ENCODE measurements around the gene CA9. TPM values are rescaled to one million over a fixed set of nuclear protein-coding genes. Genes with fewer than 3 reads are reported as not detected.
A peak's percentile ranks its signal among the peaks of the same experiment; 100 is the strongest.

The CA9 gene
- total and polyA plus RNA-seq, 9 of the 15 experiments (the other 6 are each of a cell fraction or from before 2014, with no cell fraction given): 0.15 to 10.6 (median 0.60) TPM; not detected in 4

DNA sequence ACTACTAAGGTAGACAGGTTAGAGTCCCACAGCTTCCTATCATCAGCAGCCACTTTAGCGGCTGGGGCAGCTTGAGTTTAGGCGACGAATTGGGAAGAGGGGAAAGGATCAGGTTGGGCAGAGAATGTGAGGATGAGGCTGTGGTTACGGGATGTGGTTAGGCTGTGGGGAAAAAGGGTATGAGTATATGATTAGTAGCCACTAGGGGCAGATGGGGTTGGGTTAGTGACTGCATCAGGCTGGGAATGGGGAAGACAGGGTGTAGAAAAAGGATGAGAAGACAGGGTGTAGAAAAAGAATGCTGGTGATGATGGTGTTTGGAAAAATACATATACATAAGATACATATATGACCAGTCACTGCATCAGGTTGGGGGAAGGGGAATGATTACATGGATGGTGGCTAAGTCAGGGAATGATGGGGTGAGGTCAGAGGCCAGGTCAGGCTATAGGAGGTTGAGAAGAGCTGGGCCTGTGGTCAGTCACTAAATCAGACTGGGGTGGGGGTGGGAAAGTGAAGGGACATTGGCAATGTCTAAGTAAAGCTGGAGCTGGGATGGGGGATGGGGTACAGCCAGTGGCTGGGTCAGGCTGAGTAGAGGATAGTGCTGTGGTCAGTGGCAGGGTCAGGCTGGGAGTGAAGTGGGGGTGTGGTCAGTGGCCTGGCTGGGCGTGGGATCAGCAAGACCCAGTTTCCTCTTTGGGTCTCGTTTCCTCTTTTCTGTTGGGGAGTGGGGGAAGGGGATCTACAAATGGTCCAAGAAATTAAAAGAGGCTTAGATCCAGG is 56.2 kb downstream of the CA9 start (continued):
- TF ChIP-seq, protein P1, sequence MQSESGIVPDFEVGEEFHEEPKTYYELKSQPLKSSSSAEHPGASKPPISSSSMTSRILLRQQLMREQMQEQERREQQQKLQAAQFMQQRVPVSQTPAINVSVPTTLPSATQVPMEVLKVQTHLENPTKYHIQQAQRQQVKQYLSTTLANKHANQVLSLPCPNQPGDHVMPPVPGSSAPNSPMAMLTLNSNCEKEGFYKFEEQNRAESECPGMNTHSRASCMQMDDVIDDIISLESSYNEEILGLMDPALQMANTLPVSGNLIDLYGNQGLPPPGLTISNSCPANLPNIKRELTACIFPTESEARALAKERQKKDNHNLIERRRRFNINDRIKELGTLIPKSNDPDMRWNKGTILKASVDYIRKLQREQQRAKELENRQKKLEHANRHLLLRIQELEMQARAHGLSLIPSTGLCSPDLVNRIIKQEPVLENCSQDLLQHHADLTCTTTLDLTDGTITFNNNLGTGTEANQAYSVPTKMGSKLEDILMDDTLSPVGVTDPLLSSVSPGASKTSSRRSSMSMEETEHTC (IDR thresholded peaks at IDR 0.05): no peak
- TF ChIP-seq ARID1B (IDR thresholded peaks at IDR 0.05) (0 out of 2 replicates have a peak, but pooled peaks have one; percentile 58), TAF9B (IDR thresholded peaks at IDR 0.05; ENCODE audit: partially characterized antibody) (peak; percentile 11), ZNF239 (CRISPR knock-in tag; IDR thresholded peaks at IDR 0.05) (no peak), HLTF (IDR thresholded peaks at IDR 0.05) (peak; percentile 83; the same call in 1 of the 2 replicates), MYNN (IDR thresholded peaks at IDR 0.05) (peak; percentile 28; the same call in 1 of the 2 replicates), MYNN (CRISPR knock-in tag; IDR thresholded peaks at IDR 0.05) (no peak)
- TF ChIP-seq, protein P2, sequence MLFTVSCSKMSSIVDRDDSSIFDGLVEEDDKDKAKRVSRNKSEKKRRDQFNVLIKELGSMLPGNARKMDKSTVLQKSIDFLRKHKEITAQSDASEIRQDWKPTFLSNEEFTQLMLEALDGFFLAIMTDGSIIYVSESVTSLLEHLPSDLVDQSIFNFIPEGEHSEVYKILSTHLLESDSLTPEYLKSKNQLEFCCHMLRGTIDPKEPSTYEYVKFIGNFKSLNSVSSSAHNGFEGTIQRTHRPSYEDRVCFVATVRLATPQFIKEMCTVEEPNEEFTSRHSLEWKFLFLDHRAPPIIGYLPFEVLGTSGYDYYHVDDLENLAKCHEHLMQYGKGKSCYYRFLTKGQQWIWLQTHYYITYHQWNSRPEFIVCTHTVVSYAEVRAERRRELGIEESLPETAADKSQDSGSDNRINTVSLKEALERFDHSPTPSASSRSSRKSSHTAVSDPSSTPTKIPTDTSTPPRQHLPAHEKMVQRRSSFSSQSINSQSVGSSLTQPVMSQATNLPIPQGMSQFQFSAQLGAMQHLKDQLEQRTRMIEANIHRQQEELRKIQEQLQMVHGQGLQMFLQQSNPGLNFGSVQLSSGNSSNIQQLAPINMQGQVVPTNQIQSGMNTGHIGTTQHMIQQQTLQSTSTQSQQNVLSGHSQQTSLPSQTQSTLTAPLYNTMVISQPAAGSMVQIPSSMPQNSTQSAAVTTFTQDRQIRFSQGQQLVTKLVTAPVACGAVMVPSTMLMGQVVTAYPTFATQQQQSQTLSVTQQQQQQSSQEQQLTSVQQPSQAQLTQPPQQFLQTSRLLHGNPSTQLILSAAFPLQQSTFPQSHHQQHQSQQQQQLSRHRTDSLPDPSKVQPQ (CRISPR knock-in tag; IDR thresholded peaks at IDR 0.05; ENCODE audit: borderline replicate concordance): no peak
- TF ChIP-seq, protein P3, sequence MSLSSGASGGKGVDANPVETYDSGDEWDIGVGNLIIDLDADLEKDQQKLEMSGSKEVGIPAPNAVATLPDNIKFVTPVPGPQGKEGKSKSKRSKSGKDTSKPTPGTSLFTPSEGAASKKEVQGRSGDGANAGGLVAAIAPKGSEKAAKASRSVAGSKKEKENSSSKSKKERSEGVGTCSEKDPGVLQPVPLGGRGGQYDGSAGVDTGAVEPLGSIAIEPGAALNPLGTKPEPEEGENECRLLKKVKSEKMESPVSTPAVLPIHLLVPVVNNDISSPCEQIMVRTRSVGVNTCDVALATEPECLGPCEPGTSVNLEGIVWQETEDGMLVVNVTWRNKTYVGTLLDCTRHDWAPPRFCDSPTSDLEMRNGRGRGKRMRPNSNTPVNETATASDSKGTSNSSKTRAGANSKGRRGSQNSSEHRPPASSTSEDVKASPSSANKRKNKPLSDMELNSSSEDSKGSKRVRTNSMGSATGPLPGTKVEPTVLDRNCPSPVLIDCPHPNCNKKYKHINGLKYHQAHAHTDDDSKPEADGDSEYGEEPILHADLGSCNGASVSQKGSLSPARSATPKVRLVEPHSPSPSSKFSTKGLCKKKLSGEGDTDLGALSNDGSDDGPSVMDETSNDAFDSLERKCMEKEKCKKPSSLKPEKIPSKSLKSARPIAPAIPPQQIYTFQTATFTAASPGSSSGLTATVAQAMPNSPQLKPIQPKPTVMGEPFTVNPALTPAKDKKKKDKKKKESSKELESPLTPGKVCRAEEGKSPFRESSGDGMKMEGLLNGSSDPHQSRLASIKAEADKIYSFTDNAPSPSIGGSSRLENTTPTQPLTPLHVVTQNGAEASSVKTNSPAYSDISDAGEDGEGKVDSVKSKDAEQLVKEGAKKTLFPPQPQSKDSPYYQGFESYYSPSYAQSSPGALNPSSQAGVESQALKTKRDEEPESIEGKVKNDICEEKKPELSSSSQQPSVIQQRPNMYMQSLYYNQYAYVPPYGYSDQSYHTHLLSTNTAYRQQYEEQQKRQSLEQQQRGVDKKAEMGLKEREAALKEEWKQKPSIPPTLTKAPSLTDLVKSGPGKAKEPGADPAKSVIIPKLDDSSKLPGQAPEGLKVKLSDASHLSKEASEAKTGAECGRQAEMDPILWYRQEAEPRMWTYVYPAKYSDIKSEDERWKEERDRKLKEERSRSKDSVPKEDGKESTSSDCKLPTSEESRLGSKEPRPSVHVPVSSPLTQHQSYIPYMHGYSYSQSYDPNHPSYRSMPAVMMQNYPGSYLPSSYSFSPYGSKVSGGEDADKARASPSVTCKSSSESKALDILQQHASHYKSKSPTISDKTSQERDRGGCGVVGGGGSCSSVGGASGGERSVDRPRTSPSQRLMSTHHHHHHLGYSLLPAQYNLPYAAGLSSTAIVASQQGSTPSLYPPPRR (CRISPR knock-in tag; IDR thresholded peaks at IDR 0.05; ENCODE audit: borderline replicate concordance): no peak
- TF ChIP-seq, protein P4, sequence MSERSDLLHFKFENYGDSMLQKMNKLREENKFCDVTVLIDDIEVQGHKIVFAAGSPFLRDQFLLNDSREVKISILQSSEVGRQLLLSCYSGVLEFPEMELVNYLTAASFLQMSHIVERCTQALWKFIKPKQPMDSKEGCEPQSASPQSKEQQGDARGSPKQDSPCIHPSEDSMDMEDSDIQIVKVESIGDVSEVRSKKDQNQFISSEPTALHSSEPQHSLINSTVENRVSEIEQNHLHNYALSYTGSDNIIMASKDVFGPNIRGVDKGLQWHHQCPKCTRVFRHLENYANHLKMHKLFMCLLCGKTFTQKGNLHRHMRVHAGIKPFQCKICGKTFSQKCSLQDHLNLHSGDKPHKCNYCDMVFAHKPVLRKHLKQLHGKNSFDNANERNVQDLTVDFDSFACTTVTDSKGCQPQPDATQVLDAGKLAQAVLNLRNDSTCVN (CRISPR knock-in tag; IDR thresholded peaks at IDR 0.05): no peak

Data from K562 (cell line).